Glutamatergic neuron (in vitro differentiated cells): ENCODE results near the gene SH3BP4. TPM values are rescaled to one million over a fixed set of nuclear protein-coding genes. Genes with fewer than 3 reads are reported as not detected.

Source experiments
- DNase-seq: peaks from one replicate; pipeline ENCODE4 v3.0.0; 2022
- H3K27ac Mint-ChIP-seq: one replicate; pipeline ENCODE4 v1.8.0; 2020; ENCODE audit warnings: mild to moderate bottlenecking, mixed read lengths, inconsistent platforms; ENCODE audit not compliant: unreplicated experiment
- H3K27me3 Mint-ChIP-seq: one replicate; pipeline ENCODE4 v1.8.0; 2020; ENCODE audit warnings: mild to moderate bottlenecking, moderate library complexity, mixed read lengths, inconsistent platforms; ENCODE audit not compliant: unreplicated experiment
- H3K36me3 Mint-ChIP-seq: one replicate; pipeline ENCODE4 v1.8.0; 2020; ENCODE audit warnings: mild to moderate bottlenecking, mixed read lengths, inconsistent platforms; ENCODE audit not compliant: unreplicated experiment
- H3K4me1 Mint-ChIP-seq: one replicate; pipeline ENCODE4 v1.8.0; 2020; ENCODE audit warnings: mild to moderate bottlenecking, low read depth, mixed read lengths, inconsistent platforms; ENCODE audit not compliant: unreplicated experiment
- H3K4me3 Mint-ChIP-seq: one replicate; pipeline ENCODE4 v1.8.0; 2020; ENCODE audit warnings: mild to moderate bottlenecking, mixed read lengths, inconsistent platforms; ENCODE audit not compliant: unreplicated experiment
- H3K9me3 Mint-ChIP-seq: one replicate; pipeline ENCODE4 v1.8.0; 2020; ENCODE audit warnings: mild to moderate bottlenecking, moderate library complexity, mixed read lengths, inconsistent platforms; ENCODE audit not compliant: unreplicated experiment
- CTCF ChIP-seq: fragments of 200-600 bp; sonication (generic); IDR thresholded peaks from one replicate; pipeline ENCODE4 v1.5.0; 2021; ENCODE audit not compliant: partially characterized antibody, unreplicated experiment
- total RNA-seq: library from RNA; stranded (reverse); fragmentation: NEBNext Ultra II Directional; extraction: Animal tissue kit (Norgen Biotek cat#: 25700); gene quantifications from one replicate; pipeline ENCODE4 v1.2.1, GENCODE V29; 2021; ENCODE audit not compliant: unreplicated experiment

The SH3BP4 gene
- total RNA-seq, 1 donor from 2014 or later, result 59.3 TPM

GRCh38 chr2:234955091-234955591, 3.3 kb downstream of the SH3BP4 start:
- Mint-ChIP-seq H3K27me3 (peaks cover 12% of the 10 kb centered on the region), H3K9me3 (peaks cover 20% of the 10 kb centered on the region), H3K4me1 (peaks cover 63% of the 10 kb centered on the region), H3K4me3 (peak overlapping the region; percentile 95), H3K36me3 (no peaks in the 10 kb centered on the region), H3K27ac (peak overlapping the region; percentile 82)
- DNase-seq, result no peak
- TF ChIP-seq CTCF, result no peak

- TF ChIP-seq CTCF, result no peak
- peaks cover 63% of the 10 kb centered on the region for H3K4me1 Mint-ChIP-seq
- peaks cover 19% of the 10 kb centered on the region for H3K9me3 Mint-ChIP-seq
- H3K4me3 Mint-ChIP-seq, result peak overlapping the region; percentile 95
- peak overlapping the region; percentile 82 for H3K27ac Mint-ChIP-seq
- no peak for DNase-seq
- peaks cover 12% of the 10 kb centered on the region for H3K27me3 Mint-ChIP-seq
- no peaks in the 10 kb centered on the region for H3K36me3 Mint-ChIP-seq
Observed at GRCh38 chr2:234955971-234956509, 4.2 kb downstream of the SH3BP4 start.

- DNase-seq, result no peak
- TF ChIP-seq CTCF, result no peak
- H3K4me1 Mint-ChIP-seq, result peaks cover 63% of the 10 kb centered on the region
- H3K4me3 Mint-ChIP-seq, result no peak overlapping the region
- peaks cover 11% of the 10 kb centered on the region for H3K27me3 Mint-ChIP-seq
- no peak overlapping the region for H3K27ac Mint-ChIP-seq
- H3K9me3 Mint-ChIP-seq, result peaks cover 15% of the 10 kb centered on the region
- H3K36me3 Mint-ChIP-seq, result no peaks in the 10 kb centered on the region
Observed at GRCh38 chr2:234957834-234958135, 6.0 kb downstream of the SH3BP4 start.

- Mint-ChIP-seq H3K27me3 (peaks cover 6% of the 10 kb centered on the region), H3K27ac (no peak overlapping the region), H3K4me3 (peak overlapping the region; percentile 57), H3K4me1 (peaks cover 61% of the 10 kb centered on the region), H3K36me3 (no peaks in the 10 kb centered on the region), H3K9me3 (peaks cover 12% of the 10 kb centered on the region)
- no peak for DNase-seq
- no peak for TF ChIP-seq CTCF
Observed at GRCh38 chr2:234958311-234958710, 6.5 kb downstream of the SH3BP4 start.

GRCh38 chr2:234958746-234959395, 7.1 kb downstream of the SH3BP4 start:
- peak overlapping the region; percentile 48 for H3K27ac Mint-ChIP-seq
- TF ChIP-seq CTCF, result no peak
- peak overlapping the region; percentile 40 for H3K4me3 Mint-ChIP-seq
- H3K4me1 Mint-ChIP-seq, result peaks cover 62% of the 10 kb centered on the region
- DNase-seq, result no peak
- H3K9me3 Mint-ChIP-seq, result peaks cover 12% of the 10 kb centered on the region
- peaks cover 5% of the 10 kb centered on the region for H3K27me3 Mint-ChIP-seq
- no peaks in the 10 kb centered on the region for H3K36me3 Mint-ChIP-seq
